ENCODE measurements around the gene RB1.

The RB1 gene

GRCh38 chr13:48303359-48304142 lies at the start of gene RB1:
Gene RB1 (plus strand): TSS chr13:48303751. CDS start chr13:48303913, 162 bp downstream.
- peak; percentile 94 for DNase-seq

- DNase-seq: no peak
These were observed 49.7 kb upstream of the RB1 start for GRCh38 chr13:48253849-48254248.

GRCh38 chr13:48255090-48255489 lies 48.5 kb upstream of the RB1 start:
- DNase-seq: no peak

GRCh38 chr13:48255954-48256353 lies 47.6 kb upstream of the RB1 start:
- DNase-seq: no peak

GRCh38 chr13:48258002-48258401 lies 45.5 kb upstream of the RB1 start:
- DNase-seq: no peak

GRCh38 chr13:48258430-48258829 lies 45.1 kb upstream of the RB1 start:
- DNase-seq: no peak

- DNase-seq: no peak
These were observed 42.6 kb upstream of the RB1 start for GRCh38 chr13:48260970-48261369.

GRCh38 chr13:48263196-48263595 lies 40.4 kb upstream of the RB1 start:
- DNase-seq: no peak

- DNase-seq: no peak
These were observed 39.5 kb upstream of the RB1 start for GRCh38 chr13:48264058-48264457.

- DNase-seq: peak in 1 of 2 donors; percentile 38
These were observed 38.2 kb upstream of the RB1 start for GRCh38 chr13:48265217-48265815.

GRCh38 chr13:48266150-48266549 lies 37.4 kb upstream of the RB1 start:
- DNase-seq: no peak

GRCh38 chr13:48266701-48267639 lies 36.6 kb upstream of the RB1 start:
- DNase-seq: no peak

GRCh38 chr13:48268019-48268418 lies 35.5 kb upstream of the RB1 start:
- no peak for DNase-seq

GRCh38 chr13:48273346-48273745 lies 30.2 kb upstream of the RB1 start:
- DNase-seq: no peak

GRCh38 chr13:48275507-48275906 lies 28.0 kb upstream of the RB1 start:
- DNase-seq: no peak

GRCh38 chr13:48278806-48279205 lies 24.7 kb upstream of the RB1 start:
- DNase-seq: no peak

- DNase-seq: no peak
These were observed 22.0 kb upstream of the RB1 start for GRCh38 chr13:48281556-48281955.

- DNase-seq: no peak
These were observed 11.8 kb upstream of the RB1 start for GRCh38 chr13:48291730-48292129.

- DNase-seq: no peak
These were observed 10.9 kb upstream of the RB1 start for GRCh38 chr13:48292650-48293049.

GRCh38 chr13:48294653-48295052 lies 8.9 kb upstream of the RB1 start:
- no peak for DNase-seq

- no peak for DNase-seq
These were observed 8.3 kb upstream of the RB1 start for GRCh38 chr13:48295271-48295670.

GRCh38 chr13:48296528-48296927 lies 7.0 kb upstream of the RB1 start:
- no peak for DNase-seq

- DNase-seq: no peak
These were observed 6.3 kb upstream of the RB1 start for GRCh38 chr13:48297131-48297786.
